UCSD-AML1 (cell line): ENCODE data around the gene PDE6D.
A peak's percentile ranks its signal among the peaks of the same experiment; 100 is the strongest.

Source experiments
- DNase-seq: peaks from one replicate; lab custom pipeline; 2025; ENCODE audit not compliant: unreplicated experiment; lab: John Stamatoyannopoulos, UW

PDE6D gene

DNA sequence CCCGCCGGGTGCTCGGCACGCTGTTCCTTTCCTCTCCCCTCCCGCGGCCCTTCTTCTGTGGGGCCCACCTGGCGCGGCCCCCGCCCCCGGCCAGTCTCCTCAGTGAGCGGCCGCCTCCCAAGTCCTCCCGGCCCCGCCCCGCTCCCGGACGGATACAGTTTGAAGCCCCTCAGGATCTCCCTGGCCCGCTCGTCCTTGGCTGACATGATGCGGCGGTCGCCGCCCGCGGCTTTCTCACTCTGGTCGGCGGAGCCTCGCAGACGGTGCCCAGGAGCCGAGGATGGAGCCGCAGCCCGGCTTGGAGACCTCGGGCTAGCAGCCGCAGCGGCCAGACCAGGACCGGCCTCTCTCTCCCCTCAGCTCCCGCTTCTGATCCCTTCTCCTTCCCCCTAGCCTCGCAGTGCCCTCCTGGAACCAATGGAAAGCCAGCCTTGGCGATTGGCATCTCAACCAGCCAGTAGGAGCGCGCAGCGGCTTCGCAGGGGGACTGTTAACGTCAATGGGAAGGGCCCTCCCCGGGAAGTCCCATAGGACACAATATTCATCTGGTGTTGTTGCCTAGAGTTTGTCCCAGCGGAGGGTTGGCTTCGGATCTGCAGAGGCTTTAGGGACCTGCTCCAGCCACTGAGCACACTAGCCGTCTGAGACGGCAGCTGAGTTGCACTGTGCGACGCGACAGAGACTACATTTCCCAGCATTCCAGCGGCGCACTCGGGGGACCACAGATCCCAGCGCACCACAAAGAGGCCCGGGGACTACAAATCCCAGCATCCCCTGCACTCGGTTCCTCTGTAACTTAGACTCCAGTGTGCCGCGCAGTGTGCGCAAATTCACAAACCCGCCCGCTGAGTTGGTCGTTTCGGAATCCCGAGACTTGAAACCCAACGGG, at the start of gene PDE6D:
Gene PDE6D (minus strand): TSS at position 374 of the 889 bp plus-strand sequence. CDS start 168 bp downstream, at position 206.
- DNase-seq: peak; percentile 97

DNA sequence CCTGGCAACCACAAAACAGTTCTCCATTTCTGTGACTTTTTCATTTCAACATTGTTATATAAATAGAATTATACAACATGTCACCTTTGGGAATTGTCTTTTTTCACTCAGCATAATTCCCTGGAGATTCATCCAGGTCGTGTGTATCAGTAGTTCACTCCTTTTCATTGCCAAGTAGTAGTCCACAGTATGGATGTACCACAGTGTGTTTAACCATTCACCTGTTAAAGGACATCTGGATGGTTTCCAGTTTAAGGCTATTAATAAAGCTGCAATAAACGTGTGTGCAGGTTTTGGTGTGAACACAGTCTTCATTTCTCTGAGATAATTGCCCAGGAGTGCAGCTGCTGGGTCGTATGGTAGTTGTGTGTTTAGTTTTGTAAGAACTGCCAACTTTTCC, 40.8 kb upstream of the PDE6D start:
- DNase-seq: no peak

DNA sequence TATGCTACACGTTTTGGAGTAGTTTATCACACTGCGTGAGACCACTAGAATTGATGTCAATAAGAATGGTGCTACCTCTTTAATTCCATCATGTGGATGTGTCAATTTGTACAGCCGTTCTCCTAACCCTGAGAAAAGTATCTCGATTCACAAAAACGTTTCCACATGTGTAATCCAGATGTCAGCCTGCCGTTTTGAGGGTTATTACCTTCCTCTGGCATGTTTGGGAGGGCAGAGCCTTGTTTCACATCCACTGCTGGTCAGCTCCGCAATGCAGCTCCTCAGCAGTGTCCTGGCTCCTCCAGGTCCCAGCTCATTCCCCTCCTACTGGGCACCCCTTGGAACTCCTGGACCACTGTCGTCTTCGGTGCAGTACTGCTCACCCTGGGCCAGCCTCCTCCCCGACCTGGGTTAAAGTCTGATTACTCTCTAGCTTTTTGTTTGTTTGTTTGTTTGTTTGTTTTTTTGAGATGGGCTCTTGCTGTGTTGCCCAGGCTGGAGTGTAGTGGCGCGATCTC, 39.8 kb upstream of the PDE6D start:
- no peak for DNase-seq

DNA sequence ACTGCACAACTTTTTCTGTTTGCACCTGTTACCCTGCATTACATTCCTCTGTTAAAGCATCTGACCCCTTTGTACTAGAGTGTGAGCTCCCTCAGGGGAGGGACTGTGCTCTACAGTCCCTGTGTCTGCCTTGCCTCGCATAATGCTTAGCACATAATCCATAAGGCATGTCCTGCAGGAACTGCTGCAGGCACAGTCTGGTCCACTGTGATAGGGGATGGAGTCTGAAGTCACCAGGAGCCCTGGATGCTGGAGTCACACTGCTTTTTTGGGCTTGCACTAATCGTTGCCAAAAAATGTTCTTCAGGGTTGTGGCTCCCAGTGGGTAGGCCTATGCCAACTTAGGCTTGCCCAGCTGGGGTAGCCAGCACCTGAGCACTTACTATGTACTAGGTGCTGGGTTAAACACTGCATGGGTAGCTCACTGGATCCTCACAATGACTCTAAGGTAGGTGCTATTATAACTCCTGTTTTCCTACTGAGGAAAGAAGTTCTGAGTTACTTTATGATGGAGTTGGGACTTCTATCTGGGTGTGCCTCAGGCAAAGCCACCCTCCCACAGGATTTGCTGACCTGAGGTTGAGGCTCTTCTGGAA, 38.5 kb upstream of the PDE6D start:
- DNase-seq: no peak

DNA sequence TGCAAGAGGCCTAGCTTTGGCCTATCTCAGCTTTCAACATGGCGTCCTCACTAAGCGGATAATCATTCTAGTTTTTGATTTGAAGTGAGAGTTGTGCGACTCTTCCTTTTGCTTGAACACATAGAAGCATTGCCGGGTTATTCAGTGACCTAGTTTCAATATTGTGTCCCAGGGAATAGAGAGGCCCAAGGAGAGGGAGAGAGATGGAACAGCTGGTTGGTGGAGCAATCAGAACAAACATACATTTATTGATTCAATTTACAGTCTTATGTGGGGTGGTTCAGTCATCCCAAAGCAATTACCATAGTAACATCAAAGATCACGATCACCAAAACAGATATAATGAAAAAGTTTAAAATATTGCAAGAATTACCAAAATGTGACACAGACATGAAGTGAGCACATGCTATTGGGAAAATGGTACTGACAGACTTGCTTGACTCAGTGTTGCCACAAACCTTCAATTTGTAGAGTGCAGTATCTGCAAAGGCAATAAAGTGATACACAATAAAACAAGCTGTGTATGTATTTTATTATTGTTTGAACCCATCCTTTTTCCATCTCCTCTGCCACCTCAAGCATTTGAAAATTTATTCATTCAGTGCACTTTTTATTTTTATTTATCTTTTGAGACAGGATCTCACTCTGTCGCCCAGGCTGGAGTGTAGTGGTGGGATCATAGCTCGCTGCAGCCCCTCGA, 35.4 kb upstream of the PDE6D start:
- no peak for DNase-seq

DNA sequence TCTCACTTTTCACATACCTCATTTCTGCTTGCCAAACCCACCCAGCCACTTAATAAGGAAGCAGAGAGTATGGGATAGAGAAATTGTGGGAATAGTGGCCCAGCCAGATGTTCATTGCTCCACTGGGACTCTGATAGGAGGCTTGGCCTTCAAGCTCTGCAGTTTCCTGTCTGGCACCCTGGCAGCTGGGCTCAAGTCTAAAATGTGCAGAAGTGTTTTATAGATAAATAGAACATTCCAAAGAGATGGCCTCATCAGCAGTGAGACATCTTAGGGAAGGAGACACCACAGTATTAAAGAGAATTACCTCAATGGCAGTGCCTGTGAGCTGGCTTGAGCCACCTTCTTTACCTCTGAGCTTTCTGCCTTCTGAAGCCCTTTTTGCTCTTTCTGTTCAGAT, 29.8 kb upstream of the PDE6D start:
- DNase-seq: no peak

DNA sequence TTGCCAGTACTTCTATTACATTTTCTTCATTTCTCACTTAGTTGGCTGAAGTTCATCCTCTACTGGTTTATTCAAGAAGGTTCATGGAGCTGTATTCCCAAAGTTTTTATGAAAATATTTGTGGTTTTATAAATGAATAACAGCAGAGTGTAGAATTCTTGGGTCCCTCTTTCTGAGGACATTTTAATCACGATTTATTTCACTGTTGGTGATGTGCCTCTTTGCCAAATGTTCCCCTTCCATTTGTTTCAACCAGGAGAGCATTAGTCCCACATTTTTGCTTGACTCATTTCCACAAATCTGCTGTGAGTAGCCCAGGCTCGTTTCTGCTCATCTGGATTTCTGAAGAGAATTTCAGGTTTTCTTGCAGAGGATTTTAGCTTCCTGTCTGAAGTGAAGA, 25.9 kb upstream of the PDE6D start:
- DNase-seq: no peak

DNA sequence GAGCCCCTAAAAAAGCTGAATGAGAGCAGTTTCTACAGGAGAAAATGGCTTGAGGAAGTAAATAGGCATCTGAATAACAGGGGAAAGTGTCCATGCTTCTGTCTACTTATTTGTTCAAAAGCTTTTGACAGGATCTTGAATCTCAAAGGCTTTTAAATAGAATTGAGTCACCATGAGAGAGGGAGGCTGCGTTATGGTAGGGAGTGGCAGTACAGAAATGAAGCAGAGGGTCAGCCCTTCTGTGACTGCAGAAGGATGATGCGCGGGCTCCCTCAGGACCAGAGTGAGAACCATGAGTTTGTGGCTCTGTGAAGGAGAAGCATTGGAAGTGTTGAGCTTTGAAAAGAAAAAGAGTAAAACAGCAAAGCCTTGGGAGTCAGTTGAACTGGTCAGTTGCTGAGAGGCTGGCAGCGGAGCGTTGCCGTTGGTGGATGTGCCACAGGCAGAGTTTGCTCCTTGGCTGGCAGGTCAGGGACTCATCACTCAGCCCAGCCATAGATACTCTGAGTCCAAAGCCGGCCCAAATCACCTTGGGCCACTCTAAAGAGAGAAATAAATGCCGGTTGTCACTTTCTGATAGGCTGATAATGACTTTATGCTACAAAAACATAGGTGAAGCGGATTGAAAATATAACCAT, 22.5 kb upstream of the PDE6D start:
- no peak for DNase-seq

DNA sequence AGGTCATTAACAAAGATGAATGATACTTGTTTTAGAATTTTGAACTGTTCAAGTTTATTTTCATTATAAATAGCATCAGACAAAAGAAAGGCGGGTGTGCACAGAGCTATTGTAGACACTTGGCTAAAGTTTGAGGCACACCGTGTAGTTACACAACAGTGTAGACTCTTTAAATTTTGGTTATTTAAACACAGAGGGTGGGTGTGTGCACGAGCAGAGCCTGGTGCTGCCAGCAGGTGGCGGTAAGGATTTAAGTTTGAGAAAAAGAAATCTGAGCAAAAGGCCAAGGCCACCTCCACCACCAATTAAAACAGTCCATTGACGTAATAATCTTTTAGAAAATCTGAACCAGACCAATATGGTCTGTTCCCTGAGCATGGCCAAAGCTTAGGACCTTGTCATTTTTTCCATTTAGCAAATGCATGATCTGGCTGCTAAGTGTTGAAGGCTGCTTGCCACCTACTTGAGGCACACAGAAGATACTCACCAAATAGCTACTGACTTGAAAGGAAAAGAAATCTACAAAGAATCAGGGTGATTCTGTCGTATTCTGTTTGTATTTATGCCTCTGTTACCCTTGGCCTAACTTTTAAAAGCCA, 19.5 kb upstream of the PDE6D start:
- DNase-seq: peak; percentile 28

DNA sequence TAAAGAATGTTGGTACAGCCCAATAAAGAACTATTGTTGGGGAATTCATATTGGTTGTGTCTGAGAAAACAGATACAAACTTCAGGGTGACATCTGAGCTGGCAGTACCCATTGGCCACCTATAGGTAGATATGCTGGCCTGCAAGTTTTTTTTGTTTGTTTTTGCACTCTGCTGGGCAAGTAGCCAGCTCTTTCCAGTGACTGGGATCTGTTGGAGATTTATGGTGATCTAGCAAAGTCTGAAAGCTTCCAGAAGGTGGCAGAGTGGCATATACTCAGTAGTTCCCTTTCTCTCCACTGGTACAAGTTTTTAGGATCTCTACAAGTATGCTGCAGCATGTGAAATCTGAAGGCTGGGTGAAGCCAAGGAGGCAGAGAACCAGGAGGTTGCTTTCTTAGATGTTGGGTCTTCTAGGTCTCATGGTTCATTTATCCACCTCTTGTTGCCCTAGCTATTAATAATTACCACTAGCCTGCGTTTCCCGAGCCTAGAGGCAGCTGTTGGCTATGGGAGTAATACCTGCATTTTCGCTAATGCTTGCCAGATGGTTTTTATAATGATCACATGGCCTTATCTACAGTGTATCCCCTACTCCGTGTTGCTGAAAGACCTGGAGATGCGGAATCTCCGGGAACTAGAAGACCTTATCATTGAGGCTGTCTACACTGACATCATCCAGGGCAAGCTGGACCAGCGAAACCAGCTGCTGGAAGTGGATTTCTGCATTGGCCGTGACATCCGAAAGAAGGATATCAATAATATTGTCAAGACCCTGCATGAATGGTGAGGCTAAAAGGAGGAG, 14.6 kb upstream of the PDE6D start:
- no peak for DNase-seq

DNA sequence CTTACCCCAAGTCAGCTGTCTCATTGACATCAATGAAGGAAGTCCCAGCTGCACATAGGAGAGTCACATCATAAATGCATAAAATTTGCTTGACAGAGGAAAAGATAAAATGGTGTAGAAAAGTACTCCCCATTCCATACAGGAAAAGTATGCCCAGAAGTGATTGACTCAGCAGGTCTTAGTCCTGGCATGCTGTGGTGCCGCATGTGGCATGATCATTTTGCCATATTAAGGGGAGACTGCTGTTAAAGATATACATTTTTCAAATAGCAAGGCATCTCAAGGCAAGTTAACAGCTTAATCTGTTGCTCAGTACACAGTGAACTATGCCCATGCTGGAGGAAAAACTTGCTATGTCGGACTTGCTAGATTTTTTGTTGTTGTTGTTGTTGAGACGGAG, 13.3 kb upstream of the PDE6D start:
- no peak for DNase-seq

DNA sequence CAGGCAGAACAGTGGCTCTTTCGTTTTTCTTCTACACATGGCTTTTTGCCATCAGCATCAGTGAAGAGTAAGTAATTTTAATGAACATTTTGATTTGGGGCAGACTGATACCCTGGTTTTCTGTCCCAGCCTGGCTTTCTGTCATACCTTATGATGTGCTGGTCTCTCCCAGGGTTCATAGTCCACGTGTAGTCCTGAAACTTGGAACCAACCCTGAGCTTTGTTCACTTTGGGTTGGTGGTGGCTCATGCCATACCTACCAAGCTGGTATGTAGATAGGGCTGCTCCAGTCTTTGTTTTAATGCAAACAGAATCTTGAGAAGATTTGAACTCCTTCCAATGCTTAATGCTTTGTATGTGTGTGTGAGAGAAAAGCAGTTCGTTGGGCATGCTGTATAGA, 10.0 kb upstream of the PDE6D start:
- DNase-seq: no peak

DNA sequence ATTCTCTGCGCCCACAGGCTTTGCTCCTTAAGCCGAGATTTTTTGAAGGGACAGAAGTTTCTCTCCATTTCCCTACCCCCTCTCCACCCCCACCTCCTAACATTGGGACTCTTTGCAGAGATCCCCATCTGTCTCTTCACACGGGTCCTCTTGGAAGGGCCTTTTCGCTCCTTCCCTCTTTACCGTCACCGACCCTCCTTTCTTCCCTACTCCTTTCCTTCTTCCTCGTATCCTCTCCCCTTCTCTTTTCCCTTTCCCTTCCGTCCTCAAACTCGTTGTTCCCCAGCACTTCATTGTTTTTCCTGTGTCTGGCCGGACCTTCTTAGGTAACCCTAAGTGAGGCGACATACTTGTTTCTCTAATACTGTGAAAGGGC, 5.8 kb upstream of the PDE6D start:
- DNase-seq: no peak

DNA sequence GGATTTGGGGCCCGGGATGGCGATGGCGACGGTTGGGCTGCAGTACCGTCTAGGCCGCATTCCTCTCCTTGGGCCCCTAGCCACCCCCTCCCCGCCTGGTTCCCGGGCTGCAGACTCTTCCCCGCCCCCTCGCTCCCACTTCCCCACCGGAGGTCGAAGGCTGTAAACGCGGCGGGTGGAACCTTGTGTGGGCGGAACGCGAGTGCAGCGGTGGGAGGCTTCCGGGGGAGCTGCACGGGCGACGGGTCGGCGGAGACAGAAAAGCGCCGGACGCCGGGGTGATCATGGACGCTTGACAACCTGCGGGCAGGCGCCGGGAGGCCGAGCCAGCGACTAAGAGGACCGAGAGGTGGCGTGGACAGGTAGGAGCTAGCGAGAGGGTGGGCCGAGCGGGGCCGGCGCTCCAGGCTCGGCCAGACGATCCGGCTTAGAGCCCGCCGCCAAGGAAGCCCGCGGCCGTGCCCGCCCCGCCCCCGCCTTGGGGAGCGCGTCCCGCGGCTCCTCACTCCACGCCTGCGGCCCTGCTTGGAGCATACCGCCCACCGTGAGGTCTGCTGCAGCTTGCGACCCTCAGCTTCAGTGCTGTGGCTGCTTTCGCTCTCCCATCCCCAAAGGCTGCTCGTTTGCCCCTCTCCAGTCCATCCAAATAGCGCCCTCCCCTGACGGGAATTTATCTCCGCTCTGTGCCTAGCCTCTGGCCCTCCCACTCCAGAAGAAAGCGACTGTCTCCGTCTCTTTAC, 5.3 kb upstream of the PDE6D start, which contains the start of gene COPS7B:
Gene COPS7B (plus strand): TSS at position 269 of the 740 bp plus-strand sequence. CDS start 2,126 bp downstream, outside the sequence.
- peak; percentile 89 for DNase-seq

DNA sequence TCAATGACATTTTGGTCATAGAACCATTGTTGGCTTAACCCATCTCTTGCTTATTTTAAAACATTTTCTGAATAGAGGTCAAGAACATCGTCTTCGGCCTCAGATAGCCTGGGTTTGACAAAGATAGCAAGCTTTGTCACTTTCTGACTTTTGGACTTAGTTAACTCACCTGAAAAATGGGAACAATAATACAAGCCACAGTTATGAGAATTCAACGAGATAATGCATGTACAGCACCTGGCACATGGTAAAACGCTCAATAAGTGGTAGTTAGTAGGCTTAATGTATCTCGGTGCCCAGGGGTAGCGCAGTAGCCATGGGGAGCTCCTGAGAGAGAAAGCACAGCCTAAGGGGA, 4.7 kb upstream of the PDE6D start:
- no peak for DNase-seq

DNA sequence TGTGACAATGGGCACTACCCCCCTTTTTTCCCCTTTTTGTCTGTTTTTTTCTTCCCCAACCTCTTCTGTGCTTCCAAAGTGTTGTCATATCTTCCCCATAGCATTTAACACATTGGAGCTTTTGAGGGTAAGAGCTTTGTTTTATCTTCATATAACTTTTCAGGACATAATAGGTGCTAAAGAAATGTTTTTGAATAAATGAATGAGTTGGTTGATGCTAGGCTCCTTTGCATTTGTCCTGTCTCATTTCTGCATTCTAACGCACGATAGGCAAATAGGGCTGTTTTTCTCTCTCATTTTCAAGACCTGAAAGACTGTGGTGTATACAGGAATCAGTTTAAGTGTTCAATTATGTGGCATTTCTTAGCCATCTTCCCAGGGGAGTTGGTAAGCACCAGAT, 4.3 kb upstream of the PDE6D start:
- DNase-seq: no peak

DNA sequence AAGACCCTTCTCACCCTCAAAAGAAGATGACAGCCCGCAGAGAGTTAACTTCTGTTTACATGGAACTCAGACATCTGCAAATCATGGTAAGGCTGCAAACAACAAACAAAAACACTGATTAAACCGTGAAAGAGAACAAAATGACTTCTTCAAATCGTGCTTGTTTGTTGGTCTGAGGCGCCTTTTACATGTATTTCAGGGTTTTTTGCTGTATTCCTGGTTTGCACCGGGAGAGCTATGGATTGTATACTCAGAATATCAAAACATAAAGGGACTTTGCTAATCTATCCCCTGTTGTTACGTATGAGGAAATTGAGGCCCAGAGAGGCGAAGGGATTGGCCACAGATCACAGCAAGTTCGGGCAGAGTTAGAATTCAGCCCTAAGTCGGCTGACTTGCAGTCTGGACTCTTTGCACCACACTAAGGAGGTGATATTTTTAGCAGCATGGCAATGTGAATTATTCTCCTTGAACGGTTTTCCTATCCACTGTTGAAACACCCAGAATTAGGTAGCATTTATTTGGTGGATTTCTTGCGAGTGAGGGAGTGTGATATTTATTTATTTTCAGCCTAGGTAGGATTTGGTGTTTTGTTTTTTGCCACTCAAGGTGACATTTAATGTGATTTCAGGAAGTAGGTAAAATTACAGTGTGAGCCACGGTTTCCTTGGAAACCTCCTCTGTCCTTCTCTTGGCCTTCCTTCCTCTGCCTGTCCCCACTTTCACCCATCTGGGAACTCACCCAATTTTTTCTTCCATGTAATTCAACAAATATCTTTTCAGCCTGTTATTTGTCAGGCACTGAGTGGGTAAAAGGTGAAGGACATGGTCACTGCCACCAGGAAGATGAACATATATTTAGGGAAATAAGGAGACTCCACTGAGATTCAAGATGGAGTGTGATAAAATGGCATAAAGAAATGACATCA, 980 bp upstream of the PDE6D start:
- no peak for DNase-seq
